ENCODE results near the gene KCTD17.

KCTD17 gene

DNA sequence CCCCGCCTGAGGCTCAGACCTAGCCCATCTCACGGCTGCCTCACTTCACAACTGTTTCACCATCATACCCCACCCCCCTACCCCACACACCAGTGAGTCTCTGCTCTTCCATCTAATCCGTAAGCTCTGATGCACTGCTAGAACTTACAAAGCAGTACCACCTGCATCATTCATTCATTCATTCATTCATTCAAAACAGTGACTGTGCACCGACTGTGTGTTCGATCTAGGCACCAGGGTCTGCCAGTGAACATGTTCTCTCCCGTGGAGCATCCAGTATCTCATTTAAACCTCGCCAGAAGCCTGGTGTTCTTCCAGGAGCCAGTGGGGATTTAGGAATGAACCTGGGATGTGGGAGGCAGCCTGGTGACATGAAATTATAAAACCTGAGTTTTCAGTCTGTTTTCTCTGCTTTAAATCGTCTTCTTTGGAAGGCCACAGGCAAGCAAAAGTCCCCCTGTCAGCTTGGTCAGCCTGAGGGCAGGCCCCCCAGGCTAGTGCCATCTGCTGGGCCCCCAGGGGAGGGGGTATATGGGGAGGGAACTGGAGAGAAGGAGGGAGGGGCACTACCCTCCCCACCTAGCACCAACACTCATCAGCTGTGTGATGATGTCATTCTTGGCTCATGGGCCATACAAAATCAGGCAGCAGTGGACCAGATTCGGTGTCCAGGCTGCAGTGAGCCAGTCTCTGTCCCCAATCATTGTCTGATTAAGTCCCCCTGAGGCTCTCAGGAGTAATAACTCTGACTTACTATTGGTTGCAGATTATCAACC is 39.6 kb downstream of the KCTD17 start:
- TF ChIP-seq, protein P1, sequence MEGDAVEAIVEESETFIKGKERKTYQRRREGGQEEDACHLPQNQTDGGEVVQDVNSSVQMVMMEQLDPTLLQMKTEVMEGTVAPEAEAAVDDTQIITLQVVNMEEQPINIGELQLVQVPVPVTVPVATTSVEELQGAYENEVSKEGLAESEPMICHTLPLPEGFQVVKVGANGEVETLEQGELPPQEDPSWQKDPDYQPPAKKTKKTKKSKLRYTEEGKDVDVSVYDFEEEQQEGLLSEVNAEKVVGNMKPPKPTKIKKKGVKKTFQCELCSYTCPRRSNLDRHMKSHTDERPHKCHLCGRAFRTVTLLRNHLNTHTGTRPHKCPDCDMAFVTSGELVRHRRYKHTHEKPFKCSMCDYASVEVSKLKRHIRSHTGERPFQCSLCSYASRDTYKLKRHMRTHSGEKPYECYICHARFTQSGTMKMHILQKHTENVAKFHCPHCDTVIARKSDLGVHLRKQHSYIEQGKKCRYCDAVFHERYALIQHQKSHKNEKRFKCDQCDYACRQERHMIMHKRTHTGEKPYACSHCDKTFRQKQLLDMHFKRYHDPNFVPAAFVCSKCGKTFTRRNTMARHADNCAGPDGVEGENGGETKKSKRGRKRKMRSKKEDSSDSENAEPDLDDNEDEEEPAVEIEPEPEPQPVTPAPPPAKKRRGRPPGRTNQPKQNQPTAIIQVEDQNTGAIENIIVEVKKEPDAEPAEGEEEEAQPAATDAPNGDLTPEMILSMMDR (IDR thresholded peaks at IDR 0.05; ENCODE audit: low read depth, low read length) = no peak
- DNase-seq (ENCODE audit: extremely low read depth, low read depth) = no peak

DNA sequence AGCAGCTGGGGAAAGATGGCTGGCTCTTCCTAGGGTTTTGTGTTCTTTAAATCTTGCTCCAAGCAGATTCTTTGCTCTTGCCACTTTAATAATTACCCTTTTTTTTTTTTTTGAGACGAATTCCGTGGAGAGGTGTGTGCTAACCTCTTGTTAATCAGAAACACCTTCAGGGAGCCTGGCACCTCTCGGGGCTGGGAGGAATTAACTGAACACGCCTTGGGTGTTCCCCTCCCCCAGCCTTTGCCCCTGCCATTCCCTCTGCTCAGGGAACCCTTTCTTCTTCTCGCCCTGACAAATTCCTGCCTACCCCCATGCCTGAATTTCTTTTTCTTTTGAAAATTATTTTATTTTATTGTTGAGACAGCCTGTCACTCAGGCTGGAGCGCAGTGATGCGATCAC is 40.5 kb downstream of the KCTD17 start:
- no peak for DNase-seq (ENCODE audit: extremely low read depth, low read depth)
- TF ChIP-seq, protein P1 (IDR thresholded peaks at IDR 0.05; ENCODE audit: low read depth, low read length) = no peak

DNA sequence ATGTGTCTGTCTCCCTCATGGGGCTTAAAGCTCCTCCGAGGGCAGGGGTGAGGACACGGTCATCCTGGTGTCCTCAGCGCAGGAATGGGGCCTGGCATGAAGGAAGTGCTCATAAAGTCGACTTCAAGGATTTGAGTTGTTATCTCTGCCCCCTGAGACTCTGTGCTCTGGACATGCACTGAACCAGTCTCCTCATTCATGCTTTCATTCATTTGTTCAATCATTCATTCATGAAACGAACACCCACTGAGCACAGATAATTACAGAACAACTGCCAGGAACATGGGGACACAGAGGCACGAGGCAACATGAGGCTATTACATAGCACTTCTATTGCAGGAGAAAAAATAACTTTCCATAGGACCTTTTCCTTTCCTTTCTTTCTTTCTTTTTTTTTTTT is 41.5 kb downstream of the KCTD17 start:
- TF ChIP-seq, protein P1 (IDR thresholded peaks at IDR 0.05; ENCODE audit: low read depth, low read length) = no peak
- no peak for DNase-seq (ENCODE audit: extremely low read depth, low read depth)

- TF ChIP-seq, protein P1 (IDR thresholded peaks at IDR 0.05; ENCODE audit: low read depth, low read length) = no peak
- no peak for DNase-seq (ENCODE audit: extremely low read depth, low read depth)
These were observed 42.7 kb downstream of the KCTD17 start for GRCh38 chr22:37094239-37094638.

DNA sequence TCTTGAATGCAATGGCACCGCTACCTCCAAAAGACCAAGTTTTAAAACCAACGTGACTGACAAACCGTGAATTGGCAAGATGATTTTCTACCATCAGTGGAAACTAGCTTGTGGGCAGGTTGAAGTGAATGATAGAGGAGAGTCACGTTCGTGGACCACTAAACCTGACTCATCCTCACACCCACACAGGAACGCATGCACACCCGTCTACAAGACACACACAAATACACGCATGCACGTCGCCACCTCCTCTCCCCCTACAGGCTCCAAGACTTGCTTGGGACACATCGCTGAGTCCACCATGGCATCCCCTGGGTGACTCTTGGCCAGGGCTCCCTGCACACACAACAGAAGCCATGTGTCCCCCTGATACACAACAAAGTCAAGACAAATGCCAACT is 43.6 kb downstream of the KCTD17 start:
- TF ChIP-seq, protein P1 (IDR thresholded peaks at IDR 0.05; ENCODE audit: low read depth, low read length) = no peak
- DNase-seq (ENCODE audit: extremely low read depth, low read depth) = no peak

- TF ChIP-seq, protein P1 (IDR thresholded peaks at IDR 0.05; ENCODE audit: low read depth, low read length) = no peak
- no peak for DNase-seq (ENCODE audit: extremely low read depth, low read depth)
These were observed 45.8 kb downstream of the KCTD17 start for GRCh38 chr22:37097346-37097745.

- DNase-seq (ENCODE audit: extremely low read depth, low read depth) = no peak
- TF ChIP-seq, protein P1 (IDR thresholded peaks at IDR 0.05; ENCODE audit: low read depth, low read length) = no peak; the same call in 1 of the 2 replicates
These were observed 47.5 kb downstream of the KCTD17 start for GRCh38 chr22:37098976-37099591.

Data from AG09319 (cell line).